GM18505 (cell line): ENCODE results near the gene ABHD12.

ENCODE experiments used
- ATAC-seq: cut with Tn5 transposase; IDR thresholded peaks from one replicate; pipeline ENCODE4 v1.9.1; 2021; ENCODE audit not compliant: unreplicated experiment
- POLR2A ChIP-seq: IDR thresholded peaks from 4 replicates; pipeline ENCODE4 v1.6.1; 2011; ENCODE audit warnings: borderline replicate concordance; ENCODE audit not compliant: insufficient read depth, insufficient read length; ENCODE audit errors: extremely low read depth

The ABHD12 gene

DNA sequence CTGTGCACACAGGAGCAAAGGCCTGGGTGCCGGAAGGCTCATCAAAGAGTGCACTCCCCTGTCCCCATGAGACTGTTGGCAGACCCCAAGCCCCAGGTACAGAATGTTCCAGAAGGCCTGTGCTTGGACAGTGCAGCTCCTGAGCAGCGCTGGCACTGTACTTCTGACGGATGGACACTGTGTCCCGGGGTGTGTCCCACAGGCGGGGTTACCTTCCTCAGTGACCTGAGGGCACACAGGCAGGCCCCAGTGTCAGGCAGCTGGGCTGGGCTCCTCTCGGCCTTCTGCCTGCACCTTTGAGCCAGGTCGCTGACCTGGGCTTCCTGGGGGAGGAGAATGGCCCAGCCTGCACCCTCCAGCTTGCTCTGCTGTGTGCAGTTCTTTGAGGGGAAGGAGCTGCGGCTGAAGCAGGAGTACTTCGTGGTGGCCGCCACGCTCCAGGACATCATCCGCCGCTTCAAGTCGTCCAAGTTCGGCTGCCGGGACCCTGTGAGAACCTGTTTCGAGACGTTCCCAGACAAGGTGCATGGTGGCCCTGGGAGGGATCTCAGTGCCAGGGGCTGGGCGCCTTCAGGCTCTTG lies 112.6 kb downstream of the ABHD12 start:
- no peak for TF ChIP-seq POLR2A
- no peak for ATAC-seq

DNA sequence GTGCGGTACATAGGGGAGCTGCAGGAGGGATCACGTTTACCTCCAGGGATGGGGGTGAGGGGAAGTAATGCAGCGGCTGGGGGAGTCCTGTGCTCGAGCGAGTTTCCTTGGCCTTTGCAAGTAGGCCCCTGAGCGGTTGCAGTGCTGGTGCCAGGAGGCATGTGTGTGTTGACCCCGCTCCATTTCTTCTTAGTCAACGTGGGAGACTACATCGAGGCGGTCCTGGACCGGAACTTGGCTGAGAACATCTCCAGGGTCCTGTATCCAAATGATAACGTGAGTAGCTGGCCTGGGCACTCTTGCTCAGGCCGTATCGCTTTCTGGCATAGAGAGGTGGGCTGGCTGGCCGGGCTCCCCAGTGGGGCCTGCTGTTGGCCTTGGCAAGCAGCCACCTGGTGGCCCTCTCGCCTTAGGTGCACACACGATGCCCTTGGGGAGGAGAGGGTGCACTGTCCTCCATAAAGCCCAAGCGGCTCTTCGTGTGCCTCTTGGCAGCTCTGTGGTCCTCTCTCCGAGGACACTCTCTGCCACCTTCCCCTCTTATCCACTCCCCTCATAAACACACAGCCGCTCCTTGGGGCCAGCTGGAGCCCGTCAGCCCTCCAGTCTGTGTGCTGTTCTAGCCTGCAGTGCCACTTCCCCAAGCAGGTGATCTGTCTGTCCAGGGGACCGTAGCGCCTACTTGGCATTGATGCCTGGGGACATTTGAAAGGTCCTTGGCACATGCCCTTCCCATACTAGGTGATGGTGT lies 113.4 kb downstream of the ABHD12 start:
- no peak for TF ChIP-seq POLR2A
- no peak for ATAC-seq

DNA sequence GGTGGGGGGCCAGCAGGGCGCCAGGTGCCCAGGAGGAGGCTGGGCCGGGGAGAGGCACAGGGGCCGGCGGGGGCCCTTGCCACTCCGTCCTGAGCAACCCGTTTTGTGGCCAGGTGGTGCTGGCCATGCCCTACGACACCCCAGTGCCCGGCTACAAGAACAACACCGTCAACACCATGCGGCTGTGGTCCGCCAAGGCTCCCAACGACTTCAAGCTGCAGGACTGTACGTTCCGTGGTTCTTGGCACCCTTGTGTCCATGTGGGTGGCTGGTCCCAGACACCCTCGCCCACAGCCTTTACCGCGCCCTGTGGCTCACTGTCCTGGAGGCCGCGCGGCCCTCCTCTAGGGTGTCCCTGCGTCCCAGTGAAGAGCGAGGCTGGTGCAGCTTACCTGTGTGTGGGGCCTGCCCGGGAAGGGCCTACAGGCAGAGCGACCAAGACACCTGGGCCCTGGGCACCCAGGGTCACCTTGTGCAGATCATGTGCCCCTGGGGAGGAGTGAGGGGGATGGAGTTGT lies 114.0 kb downstream of the ABHD12 start:
- no peak for TF ChIP-seq POLR2A
- ATAC-seq = no peak

DNA sequence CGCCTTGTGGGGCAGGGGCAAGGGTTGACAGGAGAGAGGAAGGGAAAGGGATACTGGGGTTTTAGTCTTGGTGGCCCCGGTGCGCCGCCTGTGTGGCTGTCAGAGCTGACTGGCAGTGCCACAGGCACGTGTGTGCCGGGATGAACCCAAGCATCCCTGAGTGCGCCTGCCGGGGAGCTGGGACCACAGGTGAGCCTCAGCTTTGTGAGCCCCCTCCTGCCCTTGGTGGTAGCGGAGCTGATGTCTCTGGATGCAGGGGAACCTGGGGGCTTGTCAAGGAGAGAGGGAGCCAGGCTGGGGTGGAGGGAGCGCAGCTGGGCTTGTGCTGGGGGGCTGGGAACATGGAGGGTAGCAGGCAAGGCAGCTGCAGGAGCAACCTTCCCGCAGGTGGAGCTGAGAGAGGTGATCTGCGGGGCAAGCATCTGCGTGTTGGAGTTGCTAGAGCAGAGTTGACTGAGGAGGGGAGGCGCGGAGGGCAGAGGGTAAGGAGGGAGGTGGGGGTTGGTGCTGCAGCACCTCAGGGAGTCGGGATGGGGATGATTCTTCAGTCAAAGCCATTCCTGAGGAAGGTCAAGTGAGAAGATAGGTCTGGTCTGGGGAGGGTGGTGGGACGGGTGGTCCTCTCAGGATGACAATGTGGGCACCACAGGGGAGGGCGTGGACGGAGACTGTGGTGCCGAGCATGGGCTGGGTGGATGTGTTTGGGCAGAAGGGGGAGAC lies 114.7 kb downstream of the ABHD12 start:
- no peak for ATAC-seq
- TF ChIP-seq POLR2A = no peak

DNA sequence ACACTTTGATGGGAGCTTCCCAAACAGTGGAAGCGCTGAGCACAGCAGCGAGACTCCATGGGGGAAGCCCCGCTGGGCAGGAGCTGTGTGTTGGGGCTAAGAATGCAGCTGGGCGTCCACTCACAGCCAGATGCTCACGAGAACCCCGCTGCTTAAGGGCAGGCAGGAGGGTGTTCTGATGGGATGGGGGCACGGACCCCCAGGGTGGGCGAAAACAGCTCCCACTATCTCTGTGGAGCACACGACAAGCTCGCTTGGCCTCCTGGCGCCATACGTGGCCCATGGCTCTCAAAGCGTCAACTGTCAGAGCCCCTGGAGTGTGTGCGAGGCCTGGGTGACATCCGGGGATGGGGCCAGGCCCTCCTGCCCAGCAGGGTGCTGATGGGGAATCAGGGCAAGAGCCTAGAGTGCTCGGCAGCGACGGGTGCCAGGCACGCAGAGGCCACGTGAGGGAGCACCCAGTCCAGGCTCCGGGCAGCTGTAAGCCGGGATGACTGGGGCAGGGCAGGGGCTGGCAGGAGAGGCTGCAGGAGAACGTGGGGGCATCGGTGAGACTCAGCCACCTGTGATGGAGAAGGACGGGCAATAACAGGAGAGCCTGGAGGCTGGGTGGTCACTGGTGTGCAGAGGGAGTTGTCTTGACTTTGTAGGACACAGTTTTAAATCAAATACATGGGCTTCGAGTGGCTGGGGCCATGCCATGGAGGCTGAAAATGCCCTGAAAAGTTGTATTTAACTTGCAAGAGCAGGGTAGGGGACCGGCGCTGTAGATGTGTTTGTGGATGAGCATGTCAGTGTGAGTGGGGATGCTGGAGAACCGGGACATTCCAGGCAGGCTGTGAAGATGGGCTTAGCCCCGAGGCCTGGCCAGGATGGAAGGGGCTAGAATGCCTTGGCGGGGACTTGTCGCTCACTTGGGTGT lies 115.5 kb downstream of the ABHD12 start:
- no peak for TF ChIP-seq POLR2A
- ATAC-seq = no peak

DNA sequence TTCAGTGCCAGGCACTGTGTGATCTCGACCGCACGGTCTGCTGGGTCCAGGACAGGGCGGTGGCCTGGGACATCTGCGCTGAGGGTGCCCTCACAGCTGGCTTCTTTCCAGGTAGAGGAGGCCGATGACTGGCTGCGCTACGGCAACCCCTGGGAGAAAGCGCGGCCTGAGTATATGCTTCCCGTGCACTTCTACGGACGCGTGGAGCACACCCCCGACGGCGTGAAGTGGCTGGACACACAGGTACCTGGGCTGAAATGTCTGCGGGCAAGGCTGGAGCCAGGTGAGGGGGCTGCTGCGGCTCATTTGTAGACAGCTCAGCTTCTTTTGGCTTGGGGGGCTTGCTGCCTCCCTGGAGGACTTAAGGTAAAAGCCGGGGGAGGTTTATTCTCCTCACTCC lies 116.2 kb downstream of the ABHD12 start:
- TF ChIP-seq POLR2A = no peak
- ATAC-seq = no peak

DNA sequence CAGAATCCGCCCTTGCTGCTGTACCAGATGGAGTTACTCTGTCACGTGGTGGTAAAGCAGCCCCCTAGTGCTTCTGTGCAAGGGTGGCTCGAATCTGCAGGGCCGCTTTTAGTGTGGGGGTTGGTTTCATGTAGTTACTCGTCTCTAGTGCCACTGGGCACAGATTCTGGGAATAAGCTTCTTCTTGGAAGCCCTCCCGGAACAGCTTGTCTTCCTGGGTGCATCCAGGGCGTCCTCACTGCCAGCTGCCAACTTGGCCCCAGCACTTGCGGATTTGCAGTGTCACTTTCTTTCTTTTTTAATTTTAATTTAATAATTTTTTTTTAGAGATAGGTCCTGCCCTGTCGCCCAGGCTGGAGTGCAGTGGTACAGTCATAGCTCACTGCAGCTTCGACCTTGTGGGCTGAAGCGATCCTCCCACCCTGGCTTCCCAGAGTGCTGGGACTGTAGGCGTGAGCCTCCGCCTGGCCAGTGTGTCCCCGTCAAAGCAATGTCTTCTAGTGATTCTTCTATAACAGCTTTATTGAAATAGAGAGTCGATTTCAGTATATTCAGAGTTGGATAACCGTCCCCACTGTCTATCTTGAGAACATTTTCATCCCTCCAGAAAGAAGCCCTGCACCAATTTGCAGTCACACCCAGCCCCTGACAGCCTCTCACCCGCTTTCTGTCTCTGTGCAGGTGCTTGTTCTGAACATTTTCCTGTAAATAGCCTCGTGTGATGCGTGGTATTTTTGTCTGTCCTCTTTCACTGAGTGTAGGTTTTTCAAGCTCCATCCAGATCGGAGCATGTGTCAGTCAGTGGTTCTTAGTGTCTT lies 116.9 kb downstream of the ABHD12 start:
- ATAC-seq = no peak
- no peak for TF ChIP-seq POLR2A

DNA sequence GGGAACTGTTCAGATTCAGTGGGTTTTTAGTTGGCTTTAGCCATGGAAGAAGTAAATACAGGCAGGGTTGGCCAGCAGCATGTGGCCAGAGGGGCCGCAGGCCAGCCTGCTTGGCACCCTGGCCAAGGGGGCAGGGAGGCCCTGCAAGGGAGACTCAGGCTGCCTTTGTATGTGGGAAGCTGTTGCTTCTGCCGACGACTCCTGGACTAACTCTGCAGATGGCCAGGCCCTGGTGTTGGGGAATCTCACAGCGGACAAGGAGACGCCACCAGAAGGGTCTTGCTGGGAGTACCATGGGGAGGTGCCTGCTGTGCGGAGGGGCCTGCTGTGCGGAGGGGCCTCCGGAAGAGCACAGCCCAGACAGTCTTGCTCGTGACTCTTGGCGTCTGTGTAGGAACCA lies 117.6 kb downstream of the ABHD12 start:
- no peak for TF ChIP-seq POLR2A
- ATAC-seq = no peak

DNA sequence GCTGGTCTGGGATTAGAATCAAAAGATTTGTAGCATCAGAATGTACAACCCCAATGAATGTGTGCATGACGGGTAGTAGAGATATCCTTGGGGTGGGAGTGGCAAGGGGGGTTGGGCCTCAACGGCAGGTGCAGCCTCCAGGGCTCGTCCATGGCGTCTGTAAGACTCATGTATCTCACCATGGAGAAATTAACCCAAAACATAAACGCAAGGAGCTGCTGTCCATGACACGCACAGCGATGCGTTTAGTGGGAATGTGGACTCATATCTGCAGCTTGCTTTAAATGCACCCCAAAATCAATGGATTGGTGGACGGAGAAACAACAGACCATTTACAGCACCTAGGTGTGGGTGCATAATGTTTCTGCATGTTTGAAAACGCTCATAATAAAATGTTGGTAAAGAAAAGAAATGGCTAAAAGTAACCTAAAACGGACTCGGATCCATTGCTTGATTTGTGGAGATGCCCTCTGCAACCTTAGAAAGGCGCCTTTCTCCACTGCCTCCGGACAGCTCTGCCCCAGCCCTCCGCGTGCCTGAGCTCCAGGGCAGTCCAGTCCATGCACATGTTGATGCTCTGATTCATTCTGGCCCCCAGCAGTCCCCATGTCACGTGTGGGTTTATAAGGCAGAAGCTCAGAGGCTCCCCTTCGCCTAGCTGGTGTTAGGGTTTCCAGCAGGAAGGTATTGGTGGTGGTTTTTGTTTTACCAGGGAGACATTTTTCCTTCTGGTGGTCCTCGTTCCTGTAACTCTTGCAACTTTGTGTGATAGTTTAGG lies 118.2 kb downstream of the ABHD12 start:
- no peak for TF ChIP-seq POLR2A
- ATAC-seq = no peak

DNA sequence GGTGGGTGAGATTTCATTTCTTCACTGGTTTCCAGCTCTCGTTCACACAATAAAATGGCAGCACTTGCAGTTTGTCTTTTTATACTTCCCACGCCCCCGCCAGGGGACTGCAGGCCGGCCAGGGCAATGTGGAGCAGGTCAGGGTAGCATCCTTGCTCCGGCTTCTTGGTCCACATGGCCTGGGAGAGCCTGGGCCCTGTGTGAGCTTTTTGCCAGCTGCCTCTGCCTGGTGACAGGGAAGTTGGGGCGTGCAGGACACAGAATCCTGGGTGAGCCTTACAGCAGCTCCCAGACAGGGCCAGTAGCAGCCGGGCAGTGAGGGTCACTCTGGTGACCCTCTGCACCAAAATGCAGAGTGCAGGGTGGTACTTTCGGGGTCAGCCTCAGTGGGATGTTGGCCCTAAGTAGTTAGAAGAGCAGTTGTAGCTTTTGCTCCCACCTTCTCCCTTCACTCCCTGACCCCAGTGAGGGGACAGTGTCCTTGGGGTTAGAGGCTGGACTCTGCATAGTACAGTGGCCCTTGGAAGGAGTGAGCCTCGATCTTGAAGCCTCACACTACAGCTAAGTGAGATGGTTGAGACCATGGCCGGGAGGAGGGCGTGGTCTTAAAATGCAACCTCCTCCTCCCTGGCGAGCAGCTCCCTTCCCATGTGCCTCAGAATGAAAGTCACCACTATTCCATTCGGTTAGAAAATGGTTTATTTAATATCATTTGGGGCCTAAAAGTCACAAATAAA lies 119.0 kb downstream of the ABHD12 start:
- no peak for TF ChIP-seq POLR2A
- no peak for ATAC-seq

DNA sequence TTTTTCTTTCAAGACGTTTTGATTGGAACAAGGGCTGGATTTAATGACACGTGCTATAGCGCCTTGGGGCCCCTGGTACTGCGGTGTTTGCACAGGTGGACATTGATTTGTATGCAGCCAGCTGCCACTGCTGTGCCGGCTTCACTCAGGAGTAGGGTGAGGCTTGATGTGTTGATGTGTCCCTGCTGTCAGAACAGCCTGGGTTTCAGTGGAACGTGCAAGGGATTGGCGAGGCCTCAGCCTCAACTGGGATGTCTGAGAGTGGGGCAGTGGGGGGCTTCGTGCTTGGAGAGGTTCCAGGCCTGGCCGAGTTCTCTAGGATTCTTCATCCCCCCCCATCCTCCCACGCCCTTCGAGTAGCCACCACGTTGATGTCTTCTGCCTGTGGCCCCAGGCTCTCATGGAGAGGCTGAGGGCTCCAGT lies 119.8 kb downstream of the ABHD12 start:
- TF ChIP-seq POLR2A = no peak
- no peak for ATAC-seq
